Activated CD8-positive, alpha-beta memory T cell treated with anti-CD3 and anti-CD28 coated beads for 4 hours (primary cell): ENCODE measurements around the gene KANSL1.

ENCODE experiments used
- DNase-seq, 2 donors: peaks; one replicate each; pipeline ENCODE4 v3.0.0-alpha.2; 2020; ENCODE audit warnings: low read depth in 2 of 2

KANSL1 gene

DNA sequence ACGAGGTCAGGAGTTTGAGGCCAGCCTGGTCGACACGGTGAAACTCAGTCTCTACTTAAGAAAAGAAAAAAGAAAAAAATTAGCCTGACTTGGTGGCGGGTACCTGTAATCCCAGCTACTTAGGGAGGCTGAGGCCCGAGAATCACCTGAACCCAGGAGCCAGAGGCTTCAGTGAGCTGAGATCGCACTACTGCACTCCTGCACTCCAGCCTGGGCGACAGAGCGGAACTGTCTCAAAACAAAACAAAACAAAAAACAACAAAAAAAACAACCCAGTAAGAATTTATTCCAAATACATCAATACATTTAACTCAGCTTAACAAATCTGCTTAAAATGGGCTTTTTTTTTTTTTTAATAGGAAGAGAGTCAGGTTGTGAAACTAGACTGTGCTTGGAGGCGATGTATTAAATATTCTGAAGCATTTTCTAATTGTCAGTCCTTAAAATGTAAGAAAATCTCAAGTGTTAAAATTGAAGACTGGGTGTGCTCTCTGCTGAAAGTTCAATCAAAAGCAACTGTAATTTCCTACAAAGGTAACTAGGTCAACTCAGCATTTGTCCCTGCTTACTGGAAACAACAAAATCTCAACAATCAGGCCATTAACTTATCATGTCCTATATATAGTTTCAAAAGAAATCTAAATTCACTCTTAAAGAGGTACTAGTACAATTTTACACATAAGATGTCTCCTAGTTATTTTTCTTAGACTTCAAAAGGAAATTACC is 23.2 kb downstream of the KANSL1 start:
- DNase-seq: no peak

DNA sequence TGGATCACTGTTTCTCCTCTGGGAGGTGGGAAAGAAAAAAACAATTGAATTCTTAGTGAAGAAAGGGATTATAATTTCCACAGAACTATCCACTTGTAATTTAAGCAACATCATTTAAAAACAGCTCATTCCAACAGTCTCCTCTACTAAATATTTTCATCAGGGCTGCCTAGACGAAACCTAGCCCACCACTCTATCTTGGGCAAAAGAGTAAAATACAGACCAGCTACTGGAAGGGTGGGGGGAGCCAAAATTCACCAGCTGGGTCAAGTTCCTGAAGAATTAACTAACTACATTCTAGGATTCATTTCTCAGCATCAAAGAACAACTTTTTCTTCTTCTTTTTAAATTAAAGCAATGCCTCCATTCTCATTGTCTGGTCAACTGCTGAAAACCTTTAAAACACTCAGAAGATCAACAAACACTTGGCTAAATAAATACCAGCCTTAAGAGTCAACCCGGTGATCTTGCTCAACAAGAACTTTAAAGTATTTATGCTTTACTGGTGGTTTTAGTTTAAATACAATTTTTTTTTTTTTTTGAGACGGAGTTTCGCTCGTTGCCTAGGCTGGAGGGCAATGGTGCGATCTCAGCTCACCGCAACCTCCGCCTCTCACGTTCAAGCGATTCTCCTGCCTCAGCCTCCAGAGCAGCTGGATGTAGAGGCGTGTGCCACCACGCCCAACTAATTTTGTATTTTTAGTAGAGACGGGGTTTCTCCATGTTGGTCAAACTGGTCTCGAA is 25.2 kb downstream of the KANSL1 start:
- DNase-seq: no peak

DNA sequence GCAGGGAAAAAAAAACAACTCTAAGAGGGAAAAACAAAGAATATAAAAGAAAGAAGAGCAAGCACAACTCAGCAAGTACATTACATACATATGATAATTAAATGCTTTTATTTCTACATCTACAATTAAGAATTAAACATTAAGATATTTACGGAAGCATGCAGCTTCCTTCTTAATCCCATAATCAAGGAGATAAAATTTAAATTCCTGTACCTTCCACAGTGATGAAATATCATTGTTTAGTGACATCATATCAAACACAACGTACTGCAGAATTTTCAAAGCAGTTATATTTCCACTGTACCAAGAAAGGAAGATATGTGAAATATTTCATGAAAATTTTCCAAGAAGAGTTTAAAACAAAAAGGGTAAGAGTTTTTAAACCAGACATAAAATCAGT is 26.0 kb downstream of the KANSL1 start:
- no peak for DNase-seq

GRCh38 chr17:46166692-46167249 is 26.5 kb downstream of the KANSL1 start:
- no peak for DNase-seq

- DNase-seq: no peak
Measured at GRCh38 chr17:46163929-46164594, 29.2 kb downstream of the KANSL1 start.

DNA sequence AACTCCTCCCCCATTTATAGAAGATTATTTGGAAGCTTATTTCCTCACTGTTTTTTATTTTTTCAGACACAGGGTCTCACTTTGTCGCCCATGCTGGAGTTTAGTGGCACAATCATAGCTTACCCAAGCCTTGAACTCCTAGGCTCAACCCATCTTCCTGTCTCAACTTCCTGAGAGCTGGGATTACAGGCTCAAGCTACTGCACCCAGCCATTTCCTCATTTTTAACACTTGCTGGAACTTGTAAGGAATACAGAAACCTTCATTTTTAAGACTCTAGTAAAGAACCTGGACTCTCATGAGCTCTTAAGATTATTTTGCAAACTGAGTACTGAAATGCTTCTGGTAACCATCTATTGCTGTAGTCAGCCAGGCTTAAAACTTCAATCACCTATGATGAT is 29.9 kb downstream of the KANSL1 start:
- DNase-seq: no peak

DNA sequence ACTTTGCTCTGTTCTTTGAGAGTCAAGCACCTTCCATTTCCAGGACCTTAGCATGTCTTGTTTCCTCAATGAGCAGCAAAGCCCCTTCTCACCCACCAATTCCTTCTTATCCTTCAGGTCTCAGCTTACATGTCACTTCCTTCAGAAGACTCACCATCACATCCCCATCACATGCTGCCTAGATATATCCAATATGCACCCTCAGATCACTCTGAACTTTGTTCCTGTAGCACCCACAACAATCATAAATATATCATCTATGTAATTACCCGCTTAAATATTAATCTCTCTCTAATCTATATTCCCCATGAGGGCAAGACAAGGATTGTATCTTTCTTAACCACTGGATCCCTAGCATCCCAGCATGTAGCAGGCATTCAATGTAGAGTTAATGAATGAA is 30.4 kb downstream of the KANSL1 start:
- DNase-seq: no peak

- no peak for DNase-seq
Measured at GRCh38 chr17:46160169-46160568, 33.1 kb downstream of the KANSL1 start.

DNA sequence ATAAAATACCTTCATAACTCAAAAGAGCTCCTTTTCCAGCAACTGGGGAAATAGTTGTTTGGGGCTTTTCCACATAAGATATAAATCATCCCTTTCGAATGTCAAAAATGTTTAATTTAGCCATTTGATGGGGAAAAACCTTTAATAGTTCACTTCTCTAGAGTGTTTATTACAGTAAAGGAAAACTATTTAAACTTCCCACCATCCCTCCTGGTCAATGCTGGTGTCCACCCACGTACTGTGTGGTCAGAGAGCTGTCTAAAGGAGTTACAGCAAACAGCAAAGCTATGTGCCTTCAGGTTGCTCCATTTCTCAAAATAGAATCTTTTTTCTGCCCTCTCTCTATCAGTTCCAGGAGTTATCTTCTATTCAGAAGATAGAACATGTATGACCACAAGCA is 33.5 kb downstream of the KANSL1 start:
- DNase-seq: no peak

DNA sequence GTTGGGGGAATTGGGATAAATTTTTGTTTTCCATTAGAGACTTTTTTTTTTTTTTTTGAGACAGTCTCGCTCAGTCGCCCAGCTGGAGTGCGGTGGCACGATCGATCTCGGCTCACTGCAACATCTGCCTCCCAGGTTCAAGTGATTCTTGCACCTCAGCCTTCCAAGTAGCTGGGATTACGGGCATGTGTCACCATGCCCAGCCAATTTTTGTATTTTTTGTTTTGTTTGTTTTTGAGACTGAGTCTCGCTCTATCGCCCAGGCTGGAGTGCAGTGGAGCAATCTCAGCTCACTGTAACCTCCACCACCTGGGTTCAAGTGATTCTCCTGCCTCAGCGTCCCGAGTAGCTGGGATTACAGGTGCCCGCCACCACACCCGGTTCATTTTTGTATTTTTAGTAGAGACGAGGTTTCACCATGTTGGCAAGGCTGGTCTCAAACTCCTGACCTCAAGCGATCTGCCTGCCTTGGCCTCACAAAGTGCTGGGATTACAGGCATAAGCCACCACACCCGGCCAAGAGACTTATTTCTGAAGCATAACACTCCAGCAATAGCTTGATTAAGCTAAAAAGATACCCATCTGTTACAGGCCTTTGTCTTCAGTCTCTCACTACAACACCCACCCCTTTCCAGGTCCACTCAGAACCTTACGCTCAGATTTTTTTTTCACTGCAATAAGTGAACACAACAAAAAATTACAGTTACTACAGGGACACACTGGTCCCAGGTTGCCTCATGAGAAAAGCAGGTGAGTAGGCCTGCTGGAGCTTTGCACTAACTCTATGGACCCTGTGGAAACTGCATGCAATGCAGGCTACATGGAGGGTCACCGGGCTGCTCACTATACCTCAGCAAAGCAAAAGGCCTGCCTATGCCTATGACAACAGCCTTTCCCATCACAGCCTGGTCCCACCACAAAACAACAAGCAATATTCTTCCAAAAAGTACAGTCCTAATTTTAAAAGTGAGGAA is 34.6 kb downstream of the KANSL1 start:
- DNase-seq: no peak

- DNase-seq: no peak
Measured at GRCh38 chr17:46157443-46158062, 35.7 kb downstream of the KANSL1 start.

- DNase-seq: no peak
Measured at GRCh38 chr17:46154151-46154816, 38.9 kb downstream of the KANSL1 start.

DNA sequence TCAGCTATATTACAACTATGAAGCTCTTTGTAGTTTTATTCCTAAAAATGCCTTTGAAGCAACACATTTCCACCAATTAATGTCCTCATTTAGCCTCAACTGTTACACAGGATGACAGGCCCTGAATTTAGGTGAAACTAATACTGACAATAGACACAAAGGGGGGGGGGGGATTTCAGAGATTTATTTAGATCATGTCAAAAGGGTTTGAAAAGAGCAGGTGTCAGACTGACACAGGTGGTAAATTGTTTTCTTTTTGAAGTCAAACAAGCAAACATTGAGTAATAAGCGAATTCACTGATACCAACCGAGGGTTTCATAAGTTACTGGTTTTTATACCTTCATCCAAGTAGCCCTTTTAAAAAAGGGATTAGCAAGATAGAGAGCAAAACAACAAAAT is 40.8 kb downstream of the KANSL1 start:
- no peak for DNase-seq

- no peak for DNase-seq
Measured at GRCh38 chr17:46151762-46152161, 41.5 kb downstream of the KANSL1 start.

DNA sequence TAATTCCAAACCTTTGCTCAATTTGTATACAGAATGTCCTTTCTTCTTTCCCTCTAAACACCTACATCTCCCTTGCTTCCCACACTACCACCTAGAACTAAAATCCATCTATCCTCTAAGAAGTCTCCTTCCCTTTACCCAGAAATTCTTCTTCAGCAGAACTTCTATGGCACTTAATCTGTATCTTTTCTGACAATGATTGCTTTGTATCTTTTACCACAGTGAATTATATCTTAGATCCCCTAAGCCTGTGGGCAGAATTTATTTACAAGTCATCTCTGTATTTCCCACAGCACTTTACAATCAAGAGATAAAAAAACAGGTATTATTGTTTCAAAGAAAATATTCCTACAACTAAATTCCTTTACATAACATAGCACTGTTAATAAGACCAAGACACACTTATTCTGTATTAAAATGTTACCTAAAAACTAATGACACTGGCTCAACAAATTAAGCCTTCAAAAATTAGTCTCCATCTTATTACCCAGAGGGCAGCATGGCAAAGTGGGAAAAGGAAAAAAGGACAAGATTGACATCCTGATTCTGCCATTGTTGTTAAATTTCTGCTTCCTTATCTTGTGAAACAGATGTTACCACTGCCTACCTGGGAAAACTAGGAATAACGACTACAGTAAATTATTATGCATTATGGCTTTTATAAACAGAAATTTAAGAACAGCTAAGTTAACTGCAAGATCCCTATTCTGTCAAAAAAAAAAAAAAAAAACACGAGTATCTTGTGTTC is 42.8 kb downstream of the KANSL1 start:
- DNase-seq: no peak

DNA sequence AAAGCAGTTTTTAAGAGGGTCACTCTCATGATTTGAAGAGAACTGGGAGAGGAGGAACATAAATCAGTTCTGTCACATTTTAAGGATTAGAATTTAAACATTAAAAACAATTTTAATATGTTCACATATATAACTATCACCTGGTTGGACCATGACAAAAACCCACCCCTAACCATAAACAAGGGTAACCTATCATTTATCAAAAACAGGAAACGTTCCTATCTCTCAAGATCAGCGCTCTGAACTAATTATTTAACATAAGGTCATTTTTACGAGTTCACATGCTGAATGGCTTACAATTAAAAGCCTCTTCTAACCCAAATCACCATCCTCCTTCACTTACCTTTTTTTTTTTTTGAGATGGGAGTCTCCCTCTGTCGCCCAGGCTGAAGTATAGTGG is 45.0 kb downstream of the KANSL1 start:
- DNase-seq: no peak

GRCh38 chr17:46147296-46147695 is 45.9 kb downstream of the KANSL1 start:
- DNase-seq: no peak

GRCh38 chr17:46144246-46144645 is 49.0 kb downstream of the KANSL1 start:
- no peak for DNase-seq

- DNase-seq: no peak
Measured at GRCh38 chr17:46143827-46144236, 49.4 kb downstream of the KANSL1 start.

DNA sequence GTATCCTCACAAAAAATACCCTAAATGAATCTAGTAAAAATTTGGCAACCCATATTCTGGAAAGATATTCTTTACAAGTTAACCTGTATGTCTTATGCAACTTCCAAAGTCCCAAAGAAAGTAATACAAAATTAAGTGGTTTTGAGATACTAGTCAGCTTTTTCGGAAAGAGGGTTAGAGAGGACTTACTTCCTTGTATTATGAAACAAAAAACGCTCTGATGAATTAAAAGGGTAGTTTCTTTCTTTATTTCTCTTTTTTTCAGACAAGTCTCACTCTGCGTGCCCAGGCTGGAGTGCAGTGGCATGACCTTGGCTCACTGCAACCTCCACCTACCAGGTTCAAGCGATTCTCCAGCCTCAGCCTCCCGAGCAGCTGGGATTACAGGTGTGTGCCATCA is 51.6 kb downstream of the KANSL1 start:
- no peak for DNase-seq
